GM23338 (cell line): ENCODE measurements around the gene DOK1. TPM values are rescaled to one million over a fixed set of nuclear protein-coding genes. Genes with fewer than 3 reads are reported as not detected.

Experiments
- ATAC-seq: fragments of 200-7000 bp; cut with Tn5 transposase; 3 replicates; pipeline ENCODE4 v1.9.1; 2020
- DNase-seq: peaks from one replicate; pipeline ENCODE4 v3.0.0-alpha.2; 2015; ENCODE audit warnings: low spot score
- H2AFZ ChIP-seq: fragments of 200-600 bp; sonication (generic); 2 replicates; pipeline ENCODE4 v1.8.0; 2016; ENCODE audit warnings: antibody characterized with exemption, mild to moderate bottlenecking, moderate library complexity
- H3F3A ChIP-seq: fragments of 200-600 bp; sonication (generic); replicated peaks from 2 replicates; pipeline ENCODE4 v1.8.0; 2017; ENCODE audit warnings: antibody characterized with exemption, mixed run types, low read depth
- H3K27ac ChIP-seq: fragments of 200-600 bp; sonication (generic); 2 replicates; pipeline ENCODE4 v1.6.1; 2016; ENCODE audit warnings: low read depth
- H3K27me3 ChIP-seq: fragments of 200-600 bp; sonication (generic); 2 replicates; pipeline ENCODE4 v1.8.0; 2016; ENCODE audit warnings: mild to moderate bottlenecking, mixed run types, moderate library complexity; ENCODE audit not compliant: insufficient read depth
- H3K36me3 ChIP-seq: fragments of 200-600 bp; sonication (generic); 2 replicates; pipeline ENCODE4 v1.8.0; 2016; ENCODE audit warnings: mild to moderate bottlenecking; ENCODE audit not compliant: insufficient read depth
- H3K4me1 ChIP-seq: fragments of 200-600 bp; sonication (generic); 2 replicates; pipeline ENCODE4 v1.8.0; 2016; ENCODE audit warnings: mild to moderate bottlenecking, moderate library complexity; ENCODE audit not compliant: insufficient read depth
- H3K4me2 ChIP-seq: fragments of 200-600 bp; sonication (generic); 2 replicates; pipeline ENCODE4 v1.7.1; 2017; ENCODE audit warnings: mixed run types
- H3K4me3 ChIP-seq: fragments of 200-600 bp; sonication (generic); 2 replicates; pipeline ENCODE4 v1.6.1; 2016; ENCODE audit warnings: mixed run types
- H3K79me2 ChIP-seq: fragments of 200-600 bp; sonication (generic); replicated peaks from 2 replicates; pipeline ENCODE4 v1.8.0; 2017; ENCODE audit warnings: mild to moderate bottlenecking; ENCODE audit not compliant: insufficient read depth
- H3K9me2 ChIP-seq: fragments of 200-600 bp; sonication (generic); 2 replicates; pipeline ENCODE4 v1.8.0; 2017; ENCODE audit not compliant: insufficient read depth
- H4K20me1 ChIP-seq: fragments of 200-600 bp; sonication (generic); replicated peaks from 2 replicates; pipeline ENCODE4 v1.8.0; 2017; ENCODE audit warnings: mild to moderate bottlenecking; ENCODE audit not compliant: insufficient read depth
- H3K27ac Mint-ChIP-seq: 2 replicates; pipeline ENCODE4 v1.8.0; 2020; ENCODE audit warnings: inconsistent platforms, mild to moderate bottlenecking, moderate library complexity, mixed read lengths
- H3K27me3 Mint-ChIP-seq: 3 replicates; pipeline ENCODE4 v1.8.0; 2022; ENCODE audit warnings: low read depth, mild to moderate bottlenecking, moderate library complexity, mixed read lengths, inconsistent platforms; ENCODE audit not compliant: insufficient read depth, poor library complexity
- H3K36me3 Mint-ChIP-seq: 3 replicates; pipeline ENCODE4 v1.8.0; 2021; ENCODE audit warnings: low read depth, mild to moderate bottlenecking, inconsistent platforms, moderate library complexity, mixed read lengths
- H3K4me1 Mint-ChIP-seq: 3 replicates; pipeline ENCODE4 v1.8.0; 2020; ENCODE audit warnings: mild to moderate bottlenecking, inconsistent platforms, mixed read lengths
- H3K4me3 Mint-ChIP-seq: 3 replicates; pipeline ENCODE4 v1.8.0; 2021; ENCODE audit warnings: moderate library complexity, mild to moderate bottlenecking, inconsistent platforms, mixed read lengths
- H3K9me3 Mint-ChIP-seq: 3 replicates; pipeline ENCODE4 v1.8.0; 2020; ENCODE audit warnings: moderate library complexity, mild to moderate bottlenecking, inconsistent platforms, mixed read lengths
- CTCF ChIP-seq, 2 experiments: fragments of 200-600 bp in 1 of 2; sonication (generic) in 1 of 2; conservative IDR thresholded peaks; 2 replicates each; pipeline versions ENCODE4 v1.5.1 to v1.6.1; 2016 to 2017; ENCODE audit warnings: antibody characterized with exemption in 2 of 2, low read depth in 2 of 2, mild to moderate bottlenecking in 2 of 2, moderate library complexity in 1 of 2
- ETS1 ChIP-seq: IDR thresholded peaks from 2 replicates; pipeline ENCODE4 v1.6.1; 2016; ENCODE audit warnings: antibody characterized with exemption
- EZH2 ChIP-seq: fragments of 200-600 bp; sonication (generic); IDR thresholded peaks from one replicate; pipeline ENCODE4 v1.8.0; 2017; ENCODE audit warnings: antibody characterized with exemption, mild to moderate bottlenecking, low read depth; ENCODE audit not compliant: unreplicated experiment
- NANOG ChIP-seq: IDR thresholded peaks from 2 replicates; pipeline ENCODE4 v1.6.1; 2016; ENCODE audit warnings: antibody characterized with exemption, borderline replicate concordance
- POLR2AphosphoS5 ChIP-seq: IDR thresholded peaks from 2 replicates; pipeline ENCODE4 v1.6.1; 2016; ENCODE audit warnings: antibody characterized with exemption, low read depth
- ZNF114 ChIP-seq: fragments of 250-450 bp; sonication (Bioruptor Pico); IDR thresholded peaks from 2 replicates; pipeline ENCODE4 v1.5.0; 2020; ENCODE audit warnings: mild to moderate bottlenecking, moderate library complexity
- ZNF462 ChIP-seq: fragments of 250-450 bp; sonication (Bioruptor Pico); IDR thresholded peaks from 2 replicates; pipeline ENCODE4 v1.5.0; 2020; ENCODE audit warnings: mild to moderate bottlenecking, moderate library complexity
- polyA plus RNA-seq: library from polyadenylated mRNA; unstranded; fragments of >200 nt; fragmentation: Nextera tagmentation; extraction: Ambion mirVana; gene quantifications from 2 replicates; pipeline ENCODE4 v1.2.1, GENCODE V29; 2016
- total RNA-seq: library from RNA; depleted of rRNA; stranded (reverse); fragments of >200 nt; shearing (Covaris generic); gene quantifications from 2 replicates; pipeline ENCODE4 v1.2.3, GENCODE V29; 2014

The DOK1 gene
- total and polyA plus RNA-seq, 2 experiments from 2014 or later, result 3.9 to 15.5 TPM

DNA sequence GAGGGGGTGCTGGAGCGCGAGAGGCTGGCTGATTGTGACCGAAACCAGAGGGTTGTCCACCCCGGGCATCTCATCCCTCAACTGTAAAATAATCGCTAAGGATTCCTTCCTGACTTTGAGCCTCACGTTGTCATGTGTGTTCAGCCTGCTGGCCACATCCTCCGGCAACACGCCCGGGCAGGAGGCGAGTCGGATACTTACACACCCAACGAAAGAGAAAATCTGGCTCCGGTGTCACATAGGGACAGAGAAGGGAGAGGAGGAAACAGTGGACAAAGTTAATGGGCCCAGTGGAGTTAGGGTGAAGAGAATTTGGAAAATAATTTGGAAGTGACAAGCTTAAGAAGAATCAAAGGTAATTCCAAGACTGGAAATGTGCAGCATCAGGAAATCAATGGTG is 37.9 kb upstream of the DOK1 start:
- Histone ChIP-seq H3K4me3 (no peak overlapping the region; the same call in 1 of the 2 replicates), H3K79me2 (no peaks in the 10 kb centered on the region), H3K4me1 (peaks cover 15% of the 10 kb centered on the region; the same call in 1 of the 2 replicates), H4K20me1 (no peaks in the 10 kb centered on the region; the same call in 1 of the 2 replicates), H3K27me3 (peaks cover 99% of the 10 kb centered on the region), H3K27ac (no peak overlapping the region), H2AFZ (peak overlapping the region; percentile 94; the same call in 1 of the 2 replicates), H3K9me2 (peaks cover 7% of the 10 kb centered on the region), H3F3A (peaks cover 5% of the 10 kb centered on the region; the same call in 1 of the 2 replicates), H3K36me3 (no peaks in the 10 kb centered on the region), H3K4me2 (no peak overlapping the region)
- TF ChIP-seq EZH2 (peak; percentile 62), ZNF114 (no peak)
- H3K9me3 Mint-ChIP-seq, result peaks cover 21% of the 10 kb centered on the region
- H3K27me3 Mint-ChIP-seq, result peaks cover 81% of the 10 kb centered on the region
- peak overlapping the region; percentile 17; the same call in 1 of the 3 replicates for H3K4me3 Mint-ChIP-seq
- ATAC-seq, result no peak
- H3K27ac Mint-ChIP-seq, result no peak overlapping the region
- peaks cover 8% of the 10 kb centered on the region for H3K36me3 Mint-ChIP-seq
- no peak for DNase-seq
- peaks cover 11% of the 10 kb centered on the region for H3K4me1 Mint-ChIP-seq

DNA sequence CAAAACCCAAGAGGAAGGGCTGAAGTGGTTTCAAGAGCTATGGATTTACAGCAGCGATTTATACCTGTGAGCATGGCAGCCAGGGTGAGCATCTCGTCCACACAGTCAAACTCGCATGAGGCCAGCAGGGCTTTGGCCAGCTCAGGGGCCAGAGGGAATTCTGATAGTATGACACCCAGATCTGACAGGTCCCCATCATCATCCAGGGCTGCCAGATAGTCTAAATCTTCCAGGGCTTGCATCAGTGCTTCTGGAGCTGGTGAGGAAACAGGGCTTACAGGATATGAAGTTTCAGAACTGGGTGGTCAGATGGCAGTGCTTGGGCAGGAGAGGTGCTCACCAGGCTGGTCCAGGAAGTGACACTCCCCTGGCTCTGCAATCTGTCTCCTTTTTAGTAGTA is 32.0 kb upstream of the DOK1 start:
- peaks cover 15% of the 10 kb centered on the region for H3K36me3 Mint-ChIP-seq
- H3K9me3 Mint-ChIP-seq, result no peaks in the 10 kb centered on the region; the same call in 2 of the 3 replicates
- Histone ChIP-seq H3K27ac (no peak overlapping the region), H3K9me2 (no peaks in the 10 kb centered on the region), H4K20me1 (peaks cover 4% of the 10 kb centered on the region; the same call in 1 of the 2 replicates), H2AFZ (no peak overlapping the region), H3K27me3 (peaks cover 57% of the 10 kb centered on the region), H3K79me2 (0 out of 2 replicates have a peak, but pooled peaks cover under 1% of the 10 kb centered on the region), H3F3A (0 out of 2 replicates have a peak, but pooled peaks cover 5% of the 10 kb centered on the region), H3K4me3 (no peak overlapping the region), H3K4me2 (no peak overlapping the region), H3K36me3 (peaks cover 11% of the 10 kb centered on the region), H3K4me1 (no peaks in the 10 kb centered on the region)
- no peak overlapping the region for H3K27ac Mint-ChIP-seq
- no peak for TF ChIP-seq POLR2AphosphoS5
- DNase-seq (no peak), ATAC-seq (no peak)
- H3K4me3 Mint-ChIP-seq, result no peak overlapping the region
- H3K4me1 Mint-ChIP-seq, result peaks cover 5% of the 10 kb centered on the region; the same call in 1 of the 3 replicates
- peaks cover 48% of the 10 kb centered on the region for H3K27me3 Mint-ChIP-seq

DNA sequence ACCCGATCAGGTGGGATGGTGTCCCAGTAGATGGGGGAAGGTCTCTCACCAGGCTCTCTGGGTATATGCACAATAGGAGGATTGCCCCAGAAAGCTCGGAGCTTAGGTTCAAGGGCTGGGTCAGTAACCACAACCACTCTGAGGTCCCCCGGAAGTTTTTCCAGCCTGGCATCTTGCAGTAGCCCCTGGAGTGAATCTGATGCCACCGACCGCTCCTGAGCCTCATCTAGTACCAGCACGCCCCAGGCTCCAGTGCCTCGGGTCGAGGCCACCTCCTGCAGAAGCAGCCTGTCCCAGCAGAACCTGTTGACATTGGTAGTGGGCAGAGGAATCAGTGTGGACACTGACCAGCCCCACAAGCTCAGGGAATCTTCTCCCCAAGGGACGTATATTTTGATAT is 30.5 kb upstream of the DOK1 start:
- H3K9me2 ChIP-seq, result no peaks in the 10 kb centered on the region
- no peak overlapping the region for H3K4me2 ChIP-seq
- Mint-ChIP-seq H3K27ac (no peak overlapping the region), H3K27me3 (peaks cover 36% of the 10 kb centered on the region), H3K36me3 (peaks cover 29% of the 10 kb centered on the region), H3K4me3 (no peak overlapping the region), H3K4me1 (peaks cover 13% of the 10 kb centered on the region), H3K9me3 (no peaks in the 10 kb centered on the region)
- H3K36me3 ChIP-seq, result peaks cover 11% of the 10 kb centered on the region
- peaks cover 15% of the 10 kb centered on the region for H3K79me2 ChIP-seq
- no peak overlapping the region for H3K27ac ChIP-seq
- ATAC-seq (no peak), DNase-seq (no peak)
- H3K27me3 ChIP-seq, result peaks cover 42% of the 10 kb centered on the region
- H3K4me1 ChIP-seq, result peaks cover 7% of the 10 kb centered on the region; the same call in 1 of the 2 replicates
- H2AFZ ChIP-seq, result no peak overlapping the region
- no peak overlapping the region for H3K4me3 ChIP-seq
- peaks cover 9% of the 10 kb centered on the region; the same call in 1 of the 2 replicates for H4K20me1 ChIP-seq
- H3F3A ChIP-seq, result 0 out of 2 replicates have a peak, but pooled peaks cover 10% of the 10 kb centered on the region
- no peak for TF ChIP-seq ZNF114
- TF ChIP-seq ZNF462 (CRISPR knock-in tag), result no peak
- TF ChIP-seq NANOG, result no peak
- TF ChIP-seq CTCF (conservative IDR thresholded peaks at IDR 0.05; ENCODE audit: low read depth in 2 of 2), result no peak
- no peak for TF ChIP-seq POLR2AphosphoS5
- TF ChIP-seq ETS1, result no peak
